GM19023 (cell line): ENCODE results near the gene HYDIN.

Source experiments
- ATAC-seq: cut with Tn5 transposase; IDR thresholded peaks from one replicate; pipeline ENCODE4 v1.9.1; 2021; ENCODE audit warnings: mild to moderate bottlenecking, moderate library complexity; ENCODE audit not compliant: unreplicated experiment

Gene HYDIN

GRCh38 chr16:71230122-71230845 is at the start of gene HYDIN:
Gene HYDIN (minus strand): TSS chr16:71230722. CDS start chr16:71186895, 43,827 bp downstream.
- no peak for ATAC-seq

GRCh38 chr16:71276589-71277334 is 46.2 kb upstream of the HYDIN start:
- no peak for ATAC-seq

DNA sequence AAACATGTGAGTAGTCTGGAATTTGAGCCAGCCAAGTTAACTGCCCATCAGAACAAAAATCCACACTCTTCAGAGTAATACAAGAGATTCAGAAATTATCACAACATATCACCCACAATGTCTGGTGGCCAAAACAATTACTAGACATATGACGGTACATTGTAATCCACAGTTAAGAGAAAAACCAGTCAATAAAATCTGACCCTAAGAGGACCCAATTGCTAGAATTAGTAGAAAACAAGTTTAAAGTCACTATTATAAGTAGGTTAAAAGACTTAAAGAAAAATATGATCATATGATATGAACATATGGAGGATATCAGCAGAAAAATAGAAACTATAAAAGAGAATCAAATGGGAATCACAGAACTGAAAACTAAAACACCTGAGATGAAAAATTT is 42.9 kb upstream of the HYDIN start:
- ATAC-seq, result no peak

GRCh38 chr16:71264299-71264698 is 33.8 kb upstream of the HYDIN start:
- no peak for ATAC-seq

DNA sequence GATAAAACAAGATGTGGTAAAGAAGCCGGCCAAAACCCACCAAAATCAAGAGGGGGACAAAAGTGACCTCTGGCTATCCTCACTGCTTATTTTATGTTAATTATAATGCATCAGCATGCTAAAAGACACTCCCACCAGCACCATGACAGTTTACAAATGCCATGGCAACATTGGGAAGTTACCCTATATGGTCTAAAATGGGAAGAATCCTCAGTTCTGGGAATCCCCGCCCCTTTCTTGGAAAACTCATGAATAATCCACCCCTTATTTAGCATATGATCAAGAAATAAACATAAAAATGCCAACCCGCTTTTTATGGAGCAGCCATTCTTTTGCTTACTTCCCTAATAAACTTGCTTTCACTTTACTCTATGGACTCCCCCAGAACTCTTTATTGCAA is 33.1 kb upstream of the HYDIN start:
- no peak for ATAC-seq

- ATAC-seq, result no peak
Measured at GRCh38 chr16:71262391-71262790, 31.9 kb upstream of the HYDIN start.

DNA sequence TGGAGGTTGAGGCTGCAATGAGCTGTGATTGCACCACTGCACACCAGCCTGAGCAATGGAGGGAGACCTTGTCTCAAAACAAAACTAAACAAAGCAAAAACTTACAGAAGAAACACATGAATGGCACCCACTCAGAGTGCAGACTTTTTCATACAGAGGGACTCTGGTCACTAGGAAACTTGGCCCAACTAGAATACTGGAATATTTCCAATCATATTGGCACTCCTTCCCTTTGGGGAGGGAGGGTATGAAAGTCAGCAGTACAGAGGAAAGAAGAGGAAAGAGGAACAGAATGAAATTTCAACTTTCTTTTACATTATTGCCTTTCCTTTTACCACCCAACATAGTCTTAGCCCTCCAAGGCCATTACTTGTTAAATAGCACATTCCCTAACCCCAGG is 30.5 kb upstream of the HYDIN start:
- no peak for ATAC-seq

DNA sequence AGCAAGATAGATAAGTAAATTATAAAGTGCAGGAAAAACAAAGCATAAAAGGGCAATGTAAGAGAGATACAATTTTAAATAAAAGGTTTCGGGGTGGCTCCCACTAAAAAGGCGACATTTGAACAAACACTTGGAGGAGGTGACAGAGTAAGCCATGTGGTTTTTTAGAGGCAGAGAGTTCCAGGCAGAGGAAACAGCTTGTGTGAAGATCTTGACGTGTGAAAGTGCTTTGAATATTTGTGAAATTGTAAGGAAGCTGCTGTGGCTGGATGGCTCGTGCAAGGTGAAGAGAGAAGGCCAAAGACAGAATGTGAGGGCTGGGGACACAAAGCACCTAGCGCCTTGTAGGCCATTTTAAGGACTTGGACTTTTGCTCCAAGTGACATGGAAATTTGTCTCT is 28.6 kb upstream of the HYDIN start:
- no peak for ATAC-seq

DNA sequence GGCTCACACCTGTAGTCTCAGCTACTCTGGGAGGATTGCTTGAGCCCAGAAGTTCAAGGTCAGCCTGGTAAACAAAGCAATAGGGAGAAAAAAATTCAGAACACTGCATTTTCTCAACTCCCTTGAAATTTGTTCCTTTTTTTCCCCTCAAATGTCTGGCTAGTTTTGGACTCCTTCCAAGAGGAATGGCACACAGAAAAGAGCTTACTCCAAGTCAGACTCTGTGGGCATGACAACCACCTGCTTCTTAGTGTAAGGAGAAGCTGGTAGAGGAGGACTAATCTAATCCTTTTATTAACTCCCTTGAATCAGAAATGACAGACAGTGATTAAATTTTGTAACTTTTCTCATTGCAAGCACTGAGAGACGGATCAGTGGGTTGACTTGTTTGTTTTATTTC is 27.9 kb upstream of the HYDIN start:
- no peak for ATAC-seq

GRCh38 chr16:71257768-71258167 is 27.2 kb upstream of the HYDIN start:
- ATAC-seq, result no peak

DNA sequence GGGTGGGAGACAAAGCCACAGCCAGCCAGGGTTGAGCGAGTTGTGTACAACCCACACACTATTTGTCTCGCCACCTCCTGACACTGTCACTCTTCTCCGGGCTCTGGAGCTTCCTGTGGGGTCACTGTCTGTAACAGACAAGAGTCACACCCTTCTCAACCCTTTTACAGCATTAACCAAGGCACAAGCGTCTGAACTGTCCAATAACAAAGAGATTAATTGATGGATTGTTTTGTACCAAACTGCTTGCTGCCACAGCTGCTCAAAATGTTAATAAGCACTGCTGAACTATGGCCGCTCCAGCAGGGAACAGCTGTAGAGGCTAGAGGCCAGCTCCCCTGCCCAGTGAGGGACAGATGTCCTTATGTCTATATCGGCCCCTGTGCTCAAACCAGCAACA is 25.2 kb upstream of the HYDIN start:
- no peak for ATAC-seq

- no peak for ATAC-seq
Measured at GRCh38 chr16:71254832-71255525, 24.5 kb upstream of the HYDIN start.

- ATAC-seq, result no peak
Measured at GRCh38 chr16:71250461-71251235, 20.1 kb upstream of the HYDIN start.

GRCh38 chr16:71249399-71249798 is 18.9 kb upstream of the HYDIN start:
- ATAC-seq, result no peak

DNA sequence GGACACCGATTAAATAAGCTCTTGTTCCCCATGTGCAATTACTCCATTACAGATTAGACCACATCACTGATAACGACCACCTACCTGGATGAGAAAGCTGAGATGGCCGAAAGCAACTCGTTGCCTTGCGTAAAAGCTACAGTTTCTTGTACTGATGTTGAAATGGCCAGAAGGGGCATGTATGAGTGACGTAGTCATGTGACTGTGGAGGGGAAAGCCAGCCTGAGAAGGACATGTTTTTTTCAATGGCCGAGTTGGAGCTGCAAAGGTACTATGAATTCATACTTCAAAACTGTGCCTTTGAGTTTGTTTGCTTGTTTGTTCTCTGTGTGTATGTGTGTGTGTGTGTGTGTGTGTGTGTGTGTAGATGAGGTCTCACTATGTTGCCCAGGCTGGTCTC is 17.0 kb upstream of the HYDIN start:
- ATAC-seq, result no peak

DNA sequence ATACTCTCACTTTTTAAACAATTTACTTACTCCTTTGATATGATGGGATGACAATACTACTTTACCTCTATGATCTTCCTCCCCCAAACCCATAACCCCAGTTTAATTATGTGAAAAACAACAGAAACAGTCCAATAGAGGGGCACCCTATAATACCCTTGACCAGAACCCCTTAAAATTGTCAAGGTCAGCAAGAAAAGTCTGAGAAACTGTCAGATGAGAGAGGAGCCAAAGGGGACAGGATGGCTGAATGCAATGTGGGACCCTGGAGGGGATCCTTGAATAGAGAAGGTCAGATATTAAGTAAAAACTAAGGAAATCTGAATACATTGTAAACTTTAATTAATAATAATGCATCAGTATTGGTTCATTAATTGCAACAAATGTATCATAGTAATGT is 15.8 kb upstream of the HYDIN start:
- no peak for ATAC-seq

DNA sequence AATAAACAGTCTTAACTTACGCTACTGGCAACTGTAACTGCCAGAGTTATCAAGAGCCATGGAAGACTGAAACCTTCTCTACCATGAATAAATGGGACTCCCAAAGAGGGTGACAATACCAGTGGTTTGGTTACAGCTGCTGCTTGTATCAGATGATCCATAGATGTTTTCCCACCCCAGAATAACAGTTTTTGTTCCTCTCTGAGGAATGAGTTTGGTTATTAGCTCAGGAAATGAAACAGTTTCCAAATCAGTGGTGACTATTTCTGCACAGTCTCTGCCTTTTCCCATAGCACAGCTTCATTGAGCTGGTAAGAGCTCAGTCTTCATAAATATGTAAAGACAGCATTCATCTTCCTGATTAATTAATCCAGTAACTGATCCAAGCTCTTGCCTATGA is 14.0 kb upstream of the HYDIN start:
- ATAC-seq, result no peak

GRCh38 chr16:71242601-71243000 is 12.1 kb upstream of the HYDIN start:
- no peak for ATAC-seq

GRCh38 chr16:71242036-71242435 is 11.5 kb upstream of the HYDIN start:
- no peak for ATAC-seq

DNA sequence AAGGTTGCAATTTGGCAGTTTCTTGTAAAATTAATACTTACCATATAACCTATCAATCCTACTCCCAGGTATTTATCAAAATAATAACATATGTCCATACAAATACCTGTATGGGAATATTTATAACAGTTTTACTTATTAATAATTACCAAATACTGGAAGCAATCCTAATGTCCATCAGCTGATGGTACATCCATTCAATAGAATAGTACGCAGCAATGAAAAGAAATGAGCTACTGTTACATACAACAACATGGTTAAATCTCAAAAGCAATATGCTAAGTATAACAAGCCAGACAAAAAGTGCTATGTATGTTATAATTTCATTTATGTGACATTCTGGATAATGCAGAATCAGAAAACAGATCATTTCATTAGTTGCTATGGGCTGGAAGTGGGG is 1.2 kb downstream of the HYDIN start:
- no peak for ATAC-seq
